Measurements from ENCODE around the gene AZGP1. TPM values are rescaled to one million over a fixed set of nuclear protein-coding genes. Genes with fewer than 3 reads are reported as not detected.
A peak's percentile ranks its signal among the peaks of the same experiment; 100 is the strongest.

Gene AZGP1
- total and polyA plus RNA-seq, 2 of the 13 experiments (the other 11 are each of a cell fraction or from before 2014, with no cell fraction given), result 93.8 to 229 TPM

- TF ChIP-seq ZNF18 (CRISPR knock-in tag; IDR thresholded peaks at IDR 0.05; ENCODE audit: insufficient replicate concordance) (no peak), TBX3 (IDR thresholded peaks at IDR 0.05; ENCODE audit: borderline replicate concordance) (no peak), SNAI1 (CRISPR knock-in tag; IDR thresholded peaks at IDR 0.05; ENCODE audit: borderline replicate concordance) (no peak), ZNF572 (CRISPR knock-in tag; IDR thresholded peaks at IDR 0.05) (no peak), RAD21 (CRISPR knock-in tag; IDR thresholded peaks at IDR 0.05) (no peak), EED (CRISPR knock-in tag; IDR thresholded peaks at IDR 0.05) (peak; percentile 43; the same call in 1 of the 2 replicates), PRDM15 (CRISPR knock-in tag; IDR thresholded peaks at IDR 0.05) (no peak), HINFP (CRISPR knock-in tag; IDR thresholded peaks at IDR 0.05; ENCODE audit: low read depth) (no peak), ATM (IDR thresholded peaks at IDR 0.05; ENCODE audit: borderline replicate concordance) (no peak), ZXDC (CRISPR knock-in tag; IDR thresholded peaks at IDR 0.05) (no peak), RFX5 (IDR thresholded peaks at IDR 0.05; ENCODE audit: low read depth, low read length) (no peak), TFDP1 (CRISPR knock-in tag; IDR thresholded peaks at IDR 0.05; ENCODE audit: borderline replicate concordance) (no peak), IRF9 (CRISPR knock-in tag; IDR thresholded peaks at IDR 0.05; ENCODE audit: borderline replicate concordance) (no peak; the same call in 1 of the 2 replicates), NAIF1 (CRISPR knock-in tag; IDR thresholded peaks at IDR 0.05; ENCODE audit: borderline replicate concordance) (0 out of 2 replicates have a peak, but pooled peaks have one; percentile 49)
Observed at GRCh38 chr7:100015232-100016214, 39.7 kb upstream of the AZGP1 start, which contains the start of gene ZKSCAN1 (continued).

Data from HepG2 (cell line).